IMR-90 (cell line): ENCODE results near the gene LAMA4. TPM values are rescaled to one million over a fixed set of nuclear protein-coding genes. Genes with fewer than 3 reads are reported as not detected.
"Not testable (repeated sequence)": the region's sequence is repeated elsewhere in the genome, so short reads cannot be mapped to it uniquely, and the experiment has no call there.

Experiments used
- ATAC-seq: fragments of 200-7000 bp; cut with Tn5 transposase; 2 replicates; pipeline ENCODE4 v1.9.1; 2020; ENCODE audit warnings: low read depth, mild to moderate bottlenecking, moderate library complexity
- BruUV-seq: library from RNA; stranded (reverse); fragments of 400-500 nt; replicated peaks from 2 replicates; lab custom pipeline; 2021; lab: Mats Ljungman, UMichigan
- CTCF ChIA-PET: fragments of 300-600 bp; formaldehyde crosslinking; extraction: SDS; loops from one replicate; lab custom pipeline; 2021; ENCODE audit warnings: antibody characterized with exemption; lab: Yijun Ruan, JAX
- POLR2A ChIA-PET: fragments of 300-600 bp; sonication (Branson Sonifier 250); formaldehyde crosslinking; loops from one replicate; lab custom pipeline; 2022; ENCODE audit warnings: antibody characterized with exemption; ENCODE audit not compliant: unreplicated experiment; lab: Charles Lee
- DNase-seq: peaks from one replicate; pipeline ENCODE4 v3.0.0; 2013
- H2AFZ ChIP-seq: replicated peaks from 2 replicates; pipeline ENCODE3; 2013; ENCODE audit warnings: low read length, mild to moderate bottlenecking; ENCODE audit not compliant: poor library complexity
- H2AK5ac ChIP-seq: 2 replicates; pipeline ENCODE4 v1.6.1; 2013; ENCODE audit warnings: low read depth, low read length, inconsistent platforms
- H2AK9ac ChIP-seq: replicated peaks from 2 replicates; pipeline ENCODE3; 2013; ENCODE audit warnings: mild to moderate bottlenecking, low read depth, low read length, moderate library complexity; ENCODE audit not compliant: poor library complexity
- H2BK120ac ChIP-seq: 2 replicates; pipeline ENCODE4 v1.6.1; 2013; ENCODE audit warnings: low read depth, low read length, inconsistent platforms
- H2BK15ac ChIP-seq: 3 replicates; pipeline ENCODE4 v1.6.1; 2013; ENCODE audit warnings: low read depth, low read length, inconsistent platforms
- H2BK20ac ChIP-seq: 2 replicates; pipeline ENCODE4 v1.6.1; 2013; ENCODE audit warnings: low read depth, mild to moderate bottlenecking, inconsistent platforms, low read length, moderate library complexity
- H2BK5ac ChIP-seq: 2 replicates; pipeline ENCODE4 v1.6.1; 2013; ENCODE audit warnings: mild to moderate bottlenecking, low read depth, low read length, inconsistent platforms; ENCODE audit not compliant: poor library complexity, severe bottlenecking
- H3K14ac ChIP-seq: replicated peaks from 2 replicates; pipeline ENCODE4 v1.6.1; 2013; ENCODE audit warnings: low read depth, low read length, inconsistent platforms
- H3K18ac ChIP-seq: 2 replicates; pipeline ENCODE4 v1.6.1; 2013; ENCODE audit warnings: low read depth, low read length, control low read depth
- H3K23ac ChIP-seq: 2 replicates; pipeline ENCODE4 v1.6.1; 2013; ENCODE audit warnings: low read depth, low read length, inconsistent platforms
- H3K27ac ChIP-seq: 2 replicates; pipeline ENCODE4 v1.5.1; 2013; ENCODE audit warnings: mild to moderate bottlenecking, control low read depth, low read length; ENCODE audit not compliant: insufficient read depth
- H3K27me3 ChIP-seq: 2 replicates; pipeline ENCODE4 v1.6.1; 2013; ENCODE audit warnings: low read length; ENCODE audit not compliant: control insufficient read depth, insufficient read depth
- H3K36me3 ChIP-seq: 2 replicates; pipeline ENCODE4 v1.6.1; 2013; ENCODE audit warnings: low read length, mixed read lengths; ENCODE audit not compliant: control insufficient read depth, insufficient read depth
- H3K4ac ChIP-seq: 2 replicates; pipeline ENCODE4 v1.6.1; 2013; ENCODE audit warnings: low read depth, low read length, inconsistent platforms
- H3K4me1 ChIP-seq: 2 replicates; pipeline ENCODE4 v1.6.1; 2013; ENCODE audit warnings: low read length, mixed read lengths; ENCODE audit not compliant: control insufficient read depth, insufficient read depth
- H3K4me2 ChIP-seq: 2 replicates; pipeline ENCODE4 v1.6.1; 2013; ENCODE audit warnings: low read depth, mild to moderate bottlenecking, control low read depth, low read length, moderate library complexity
- H3K4me3 ChIP-seq: 2 replicates; pipeline ENCODE4 v1.5.1; 2013; ENCODE audit warnings: low read depth, mild to moderate bottlenecking, control low read depth, low read length, moderate library complexity; ENCODE audit not compliant: insufficient read depth
- H3K56ac ChIP-seq: 2 replicates; pipeline ENCODE4 v1.6.1; 2013; ENCODE audit warnings: low read length, inconsistent platforms; ENCODE audit not compliant: insufficient read depth; ENCODE audit errors: extremely low read depth
- H3K79me1 ChIP-seq, 2 experiments: 2 replicates each; pipeline ENCODE4 v1.6.1; 2013; ENCODE audit warnings: low read length in 2 of 2, inconsistent platforms in 1 of 2, low read depth in 1 of 2
- H3K9ac ChIP-seq: 2 replicates; pipeline ENCODE4 v1.6.1; 2013; ENCODE audit warnings: low read depth, low read length, control low read depth
- H3K9me1 ChIP-seq: 2 replicates; pipeline ENCODE4 v1.6.1; 2013; ENCODE audit warnings: low read length, inconsistent platforms; ENCODE audit not compliant: insufficient read depth
- H3K9me3 ChIP-seq: 2 replicates; pipeline ENCODE4 v1.6.1; 2013; ENCODE audit warnings: low read length; ENCODE audit not compliant: control insufficient read depth, insufficient read depth
- H4K20me1 ChIP-seq: 2 replicates; pipeline ENCODE4 v1.6.1; 2013; ENCODE audit warnings: low read length, inconsistent platforms; ENCODE audit not compliant: insufficient read depth
- H4K5ac ChIP-seq: 2 replicates; pipeline ENCODE4 v1.6.1; 2013; ENCODE audit warnings: mild to moderate bottlenecking, low read depth, low read length, control low read depth
- H4K8ac ChIP-seq, 2 experiments: 2 replicates each; pipeline ENCODE4 v1.6.1; 2013; ENCODE audit warnings: low read depth in 2 of 2, low read length in 2 of 2, control low read depth in 1 of 2, inconsistent platforms in 1 of 2
- H4K91ac ChIP-seq: 2 replicates; pipeline ENCODE4 v1.6.1; 2013; ENCODE audit warnings: low read depth, low read length, inconsistent platforms; ENCODE audit not compliant: insufficient read depth
- whole genome bisulfite sequencing, 2 experiments: methylation state at CpG; one replicate each; pipeline versions ENCODE4 v1.1.5 to v1.1.7; 2013; ENCODE audit warnings: missing lambda C conversion rate in 2 of 2; ENCODE audit not compliant: insufficient read length in 1 of 2; ENCODE audit errors: extremely low coverage in 2 of 2; 5-methylcytosine and 5-hydroxymethylcytosine counted together
- dilution Hi-C: fragments of 300-500 bp; cut with HindIII; formaldehyde crosslinking; loops from one replicate; pipeline ENCODE4 v1.14.3; 2018; ENCODE audit warnings: low sequenced_read_pairs; ENCODE audit not compliant: unreplicated experiment
- in situ Hi-C: fragments of 300-500 bp; cut with MboI; formaldehyde crosslinking; loops from 3 replicates; pipeline ENCODE4 v1.14.3; 2019; ENCODE audit warnings: low sequenced_read_pairs, inconsistent platforms, mixed read lengths
- intact Hi-C: fragments of 100-400 bp; cut with micrococcal nuclease; formaldehyde crosslinking; loops from 2 replicates; pipeline ENCODE4 v1.10.0; 2022
- polyA plus RNA-seq, 3 experiments: library from polyadenylated mRNA; depleted of rRNA; stranded (reverse); fragments of >200 nt; gene quantifications; 2 replicates each; pipeline ENCODE4 v1.2.3, GENCODE V29; 2012; ENCODE audit warnings: low replicate concordance in 1 of 3
- total RNA-seq: library from RNA; depleted of rRNA; stranded (reverse); fragments of >200 nt; gene quantifications from 2 replicates; pipeline ENCODE4 v1.2.3, GENCODE V29; 2012

The LAMA4 gene
- total and polyA plus RNA-seq, 2 of the 4 experiments (the other 2 are of a cell fraction): 33.9 to 35.8 TPM

DNA sequence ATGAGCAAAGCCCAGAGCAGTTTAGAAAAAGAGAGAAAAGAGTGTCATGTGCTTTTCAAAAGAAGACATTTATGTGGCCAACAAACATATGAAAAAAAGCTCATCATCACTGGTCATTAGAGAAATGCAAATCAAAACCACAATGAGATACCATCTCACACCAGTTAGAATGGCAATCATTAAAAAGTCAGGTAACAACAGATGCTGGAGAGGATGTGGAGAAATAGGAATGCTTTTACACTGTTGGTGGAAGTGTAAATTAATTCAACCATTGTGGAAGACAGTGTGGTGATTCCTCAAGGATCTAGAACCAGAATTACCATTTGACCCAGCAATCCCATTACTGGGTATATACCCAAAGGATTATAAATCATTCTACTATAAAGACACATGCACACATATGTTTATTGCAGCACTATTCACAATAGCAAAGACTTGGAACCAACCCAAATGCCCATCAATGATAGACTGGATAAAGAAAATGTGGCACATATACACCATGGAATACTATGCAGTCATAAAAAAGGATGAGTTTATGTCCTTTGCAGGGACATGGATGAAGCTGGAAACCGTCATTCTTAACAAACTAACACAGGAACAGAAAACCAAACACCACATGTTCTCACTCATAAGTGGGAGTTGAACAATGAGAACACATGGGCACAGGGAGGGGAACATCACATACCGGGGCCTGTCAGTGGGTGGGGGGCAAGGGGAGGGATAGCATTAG lies 54.0 kb downstream of the LAMA4 start:
- H3K18ac ChIP-seq, H4K91ac ChIP-seq, H2AFZ ChIP-seq, H2BK5ac ChIP-seq, H2BK120ac ChIP-seq, in situ Hi-C loops, CTCF ChIA-PET, H3K9ac ChIP-seq, H3K27ac ChIP-seq, H3K4me3 ChIP-seq, H3K14ac ChIP-seq, POLR2A ChIA-PET, H4K20me1 ChIP-seq, H3K9me1 ChIP-seq, H2AK5ac ChIP-seq, H2BK20ac ChIP-seq, H4K8ac ChIP-seq, ATAC-seq, BruUV-seq, H2AK9ac ChIP-seq, H3K4me2 ChIP-seq, H3K56ac ChIP-seq, H3K23ac ChIP-seq, DNase-seq, H2BK15ac ChIP-seq, dilution Hi-C loops, H3K27me3 ChIP-seq, H3K4ac ChIP-seq, H3K79me1 ChIP-seq, H4K5ac ChIP-seq, H3K9me3 ChIP-seq: not testable (repeated sequence)
- intact Hi-C loops: loop anchor here (5.0 kb wide), 1 partner anchor 172 kb away; no protein-coding TSS in a partner anchor
- Histone ChIP-seq H3K4me1 (peaks cover 13% of the 10 kb centered on the region), H3K36me3 (peaks cover 25% of the 10 kb centered on the region)
- no CpG with 5 or more reads among the region's 2 CpGs for WGBS, 2 experiments
